ENCODE results near the gene CXorf65.

The CXorf65 gene

GRCh38 chrX:71056867-71057266 lies 49.7 kb downstream of the CXorf65 start:
- H3K4me3 ChIP-seq (ENCODE audit: low read depth, low read length): no peak overlapping the region
- DNase-seq: no peak
- H3K9me3 ChIP-seq (ENCODE audit: severe bottlenecking): no peaks in the 10 kb centered on the region
- peaks cover 3% of the 10 kb centered on the region; the same call in 1 of the 2 replicates for H3K36me3 ChIP-seq
- no peak for TF ChIP-seq CTCF (IDR thresholded peaks at IDR 0.05; ENCODE audit: low read depth, low read length)
- no peaks in the 10 kb centered on the region for H3K27me3 ChIP-seq (ENCODE audit: insufficient read depth, low read depth, severe bottlenecking)
- H3K27ac ChIP-seq: no peak overlapping the region
